GM12801 (cell line): ENCODE results near the gene CCDC71L.

Experiments used
- TF ChIP-seq, protein P1 (sequence below): IDR thresholded peaks from one replicate; pipeline ENCODE4 v1.5.1; 2011; ENCODE audit warnings: control low read depth; ENCODE audit not compliant: insufficient read length; ENCODE audit errors: extremely low read depth

CCDC71L gene

DNA sequence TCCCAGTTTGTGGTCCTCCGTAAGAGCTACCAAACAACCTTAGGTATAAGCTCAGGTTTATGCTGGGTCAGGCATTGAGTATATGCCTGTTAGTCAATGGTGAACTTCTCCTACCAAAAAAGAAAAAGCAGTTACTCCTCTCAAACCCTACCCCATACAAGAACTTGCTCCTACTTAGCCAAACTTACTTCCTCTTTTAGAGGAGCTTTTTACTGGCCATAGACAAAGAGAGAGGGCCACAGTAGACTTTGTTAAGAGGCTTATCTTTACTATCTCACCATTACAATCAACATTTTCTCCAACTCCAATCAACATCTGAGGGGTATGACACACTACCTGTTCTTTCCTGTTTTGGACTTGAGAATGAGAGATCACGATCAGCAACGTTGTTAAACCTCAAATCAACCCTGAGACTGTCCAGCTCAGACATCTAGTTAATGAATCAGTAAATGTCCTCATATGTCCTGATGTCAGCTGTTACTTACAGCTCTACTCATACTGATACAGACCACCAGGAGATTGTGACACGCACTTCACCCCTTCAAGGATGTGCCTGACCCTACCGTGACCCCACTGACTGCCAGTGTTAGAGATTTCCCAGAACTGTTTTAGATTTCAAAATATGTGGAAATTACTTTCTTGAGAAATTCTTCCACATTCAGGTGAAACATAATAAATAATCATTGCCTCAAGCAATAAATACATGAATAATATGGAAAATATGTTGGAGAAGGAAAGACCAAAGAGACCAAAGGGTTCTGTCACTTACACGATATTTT, 18.4 kb upstream of the CCDC71L start:
- TF ChIP-seq, protein P1, sequence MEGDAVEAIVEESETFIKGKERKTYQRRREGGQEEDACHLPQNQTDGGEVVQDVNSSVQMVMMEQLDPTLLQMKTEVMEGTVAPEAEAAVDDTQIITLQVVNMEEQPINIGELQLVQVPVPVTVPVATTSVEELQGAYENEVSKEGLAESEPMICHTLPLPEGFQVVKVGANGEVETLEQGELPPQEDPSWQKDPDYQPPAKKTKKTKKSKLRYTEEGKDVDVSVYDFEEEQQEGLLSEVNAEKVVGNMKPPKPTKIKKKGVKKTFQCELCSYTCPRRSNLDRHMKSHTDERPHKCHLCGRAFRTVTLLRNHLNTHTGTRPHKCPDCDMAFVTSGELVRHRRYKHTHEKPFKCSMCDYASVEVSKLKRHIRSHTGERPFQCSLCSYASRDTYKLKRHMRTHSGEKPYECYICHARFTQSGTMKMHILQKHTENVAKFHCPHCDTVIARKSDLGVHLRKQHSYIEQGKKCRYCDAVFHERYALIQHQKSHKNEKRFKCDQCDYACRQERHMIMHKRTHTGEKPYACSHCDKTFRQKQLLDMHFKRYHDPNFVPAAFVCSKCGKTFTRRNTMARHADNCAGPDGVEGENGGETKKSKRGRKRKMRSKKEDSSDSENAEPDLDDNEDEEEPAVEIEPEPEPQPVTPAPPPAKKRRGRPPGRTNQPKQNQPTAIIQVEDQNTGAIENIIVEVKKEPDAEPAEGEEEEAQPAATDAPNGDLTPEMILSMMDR: no peak

DNA sequence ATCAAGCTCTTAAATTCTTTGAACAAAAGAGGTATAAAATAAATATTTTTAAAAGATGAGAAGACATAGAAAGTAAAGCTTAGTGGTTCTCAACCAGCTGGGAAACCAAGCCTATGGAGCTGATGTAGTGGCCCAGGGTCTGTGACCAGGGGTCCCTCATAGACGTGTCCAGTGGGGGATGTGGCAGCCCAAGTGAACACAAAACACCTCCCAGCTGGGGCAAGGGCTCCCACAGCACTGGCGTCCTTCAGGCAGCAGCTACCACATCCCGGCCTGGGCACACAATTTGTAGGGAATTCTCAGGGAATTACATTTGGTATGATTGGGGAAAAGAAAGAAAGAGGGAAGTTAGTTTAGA, 17.8 kb upstream of the CCDC71L start:
- TF ChIP-seq, protein P1: no peak

DNA sequence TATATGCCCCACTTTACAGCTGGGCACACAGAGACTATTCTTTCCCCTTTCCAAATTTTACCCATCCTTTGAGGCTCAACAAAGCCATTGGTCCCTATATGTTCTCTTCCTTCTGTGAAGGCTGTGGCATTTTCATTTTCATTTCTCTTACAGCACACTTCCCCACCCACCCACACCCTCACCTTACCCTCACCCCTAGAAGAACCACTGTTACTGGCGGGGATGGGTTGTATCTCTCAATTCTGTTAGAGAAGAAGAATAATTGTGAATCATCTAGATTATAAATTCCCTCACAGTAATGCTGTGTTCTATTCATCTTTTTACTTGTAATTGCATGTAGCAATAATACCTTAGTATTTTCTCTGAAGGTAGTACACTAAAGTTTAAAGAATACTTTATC, 10.2 kb upstream of the CCDC71L start:
- TF ChIP-seq, protein P1: no peak

DNA sequence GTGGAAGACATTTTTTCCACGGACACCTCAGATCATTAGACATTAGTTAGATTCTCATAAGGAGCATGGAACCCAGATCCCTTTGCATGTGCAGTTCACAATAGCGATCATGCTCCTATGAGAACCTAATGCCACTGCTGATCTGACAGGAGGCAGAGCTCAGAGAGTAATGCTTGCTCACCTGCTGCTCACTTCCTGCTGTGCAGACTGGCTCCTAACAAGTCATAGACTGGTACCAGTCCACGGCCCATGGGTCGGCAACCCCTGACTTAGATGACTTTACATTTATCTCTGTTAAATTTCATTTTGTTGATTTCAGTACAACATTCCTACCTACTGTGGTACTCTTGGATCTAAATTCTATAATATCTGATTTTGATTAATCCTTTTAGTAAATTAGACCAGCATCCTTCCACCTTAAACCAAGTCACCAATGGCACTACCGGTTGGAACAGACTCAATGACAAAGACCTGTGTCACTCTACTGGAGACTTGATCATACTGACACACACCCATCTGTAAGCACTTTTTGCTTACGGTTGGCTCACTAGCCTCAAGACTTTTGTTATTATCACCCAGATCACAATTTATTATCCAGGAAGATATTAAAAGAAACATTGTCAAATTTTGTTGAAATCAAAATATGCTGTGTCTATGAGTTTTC, 8.0 kb upstream of the CCDC71L start:
- TF ChIP-seq, protein P1: no peak

DNA sequence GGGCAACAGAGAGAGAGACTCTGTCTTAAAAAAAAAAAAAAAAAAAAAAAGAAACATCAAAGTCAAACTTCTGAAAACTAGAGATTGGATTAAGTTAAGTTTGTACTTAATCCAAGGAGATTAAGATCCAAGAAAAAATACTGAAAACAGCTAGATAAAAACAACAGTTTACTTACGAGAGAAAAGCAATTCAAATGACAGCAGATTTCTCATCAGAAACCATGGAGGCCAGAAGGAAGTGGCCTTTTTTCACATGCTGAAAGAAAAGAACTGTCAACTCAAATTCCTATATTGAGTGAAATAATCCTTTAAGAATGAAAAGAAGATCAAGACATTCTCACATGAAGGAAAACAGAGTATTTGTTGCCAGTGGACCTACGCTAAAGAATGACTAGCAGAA, 5.4 kb upstream of the CCDC71L start:
- TF ChIP-seq, protein P1: no peak

DNA sequence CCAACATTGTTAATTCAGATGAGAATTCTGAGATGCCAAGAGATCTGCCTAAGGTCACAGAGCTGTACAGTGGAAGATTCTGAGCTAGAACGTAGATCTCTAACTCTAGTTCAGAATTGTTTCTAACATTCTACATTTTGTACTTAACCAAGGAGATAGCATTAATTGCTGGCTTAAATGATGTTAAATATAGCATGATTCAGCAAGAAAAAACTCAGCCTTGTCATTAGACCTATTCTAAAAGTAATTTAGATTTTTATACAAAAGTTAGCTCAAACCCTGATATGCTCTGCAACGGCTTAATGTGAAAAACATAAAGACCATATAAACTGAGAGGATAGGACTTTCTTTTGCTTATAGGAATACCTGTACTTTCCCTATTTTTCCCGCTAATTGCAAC, 3.4 kb upstream of the CCDC71L start:
- TF ChIP-seq, protein P1: no peak

DNA sequence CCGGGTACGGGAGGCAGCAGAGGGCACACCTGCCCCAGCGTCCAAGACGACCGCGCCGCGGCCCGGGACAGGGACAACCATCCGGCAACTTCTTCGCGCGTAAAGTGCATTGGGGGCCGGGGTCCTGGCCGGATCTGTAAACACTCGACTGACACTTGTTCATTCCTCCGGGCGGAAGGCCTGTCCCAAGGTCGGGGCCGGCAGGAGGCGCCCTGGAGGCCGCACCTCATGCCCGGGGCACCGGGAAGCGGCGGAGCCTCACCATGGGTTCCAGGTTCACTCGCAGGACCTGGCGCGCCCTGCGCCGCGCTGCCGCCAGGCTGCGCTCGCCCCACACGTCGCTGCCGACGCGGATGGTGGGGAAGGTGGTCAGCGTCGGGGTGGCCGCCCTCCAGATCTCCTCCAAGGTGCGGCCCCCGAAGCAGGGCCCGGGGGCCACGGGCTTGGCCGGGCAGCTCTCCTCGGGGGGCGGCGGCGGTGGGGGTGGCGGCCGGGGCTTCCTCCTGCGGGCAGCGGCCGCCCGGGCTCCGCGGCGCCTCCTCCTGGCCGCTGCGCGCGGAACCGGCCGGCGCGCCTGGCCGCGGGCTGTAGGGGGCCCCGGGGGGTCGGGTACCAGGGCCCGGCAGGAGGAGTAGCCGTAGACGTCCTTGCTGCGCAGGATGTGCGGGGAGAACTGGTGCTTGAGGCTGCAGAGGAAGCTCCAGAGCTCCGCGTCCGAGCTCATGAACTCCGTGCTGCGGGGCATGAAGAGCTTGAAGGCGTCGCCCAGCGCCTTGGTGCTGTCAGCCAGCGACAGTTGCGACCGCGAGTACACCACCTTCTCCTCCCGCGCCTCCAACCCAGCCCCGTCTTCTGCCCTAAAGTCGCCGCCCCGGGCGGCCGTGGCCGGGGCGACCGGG, 746 bp downstream of the CCDC71L start:
- TF ChIP-seq, protein P1: no peak
